Trophoblast cell (in vitro differentiated cells and primary cell): Measurements from ENCODE around the gene TFE3.

Experiments
- DNase-seq, 2 donors: peaks; one replicate each; pipeline ENCODE4 v3.0.0-alpha.2; 2016
- H2AFZ ChIP-seq: 2 replicates; pipeline ENCODE4 v1.6.1; 2013; ENCODE audit warnings: low read length, moderate library complexity, mild to moderate bottlenecking; ENCODE audit not compliant: insufficient read depth, poor library complexity
- H2AK5ac ChIP-seq: 2 replicates; pipeline ENCODE4 v1.6.1; 2013; ENCODE audit warnings: mild to moderate bottlenecking, low read length
- H2BK120ac ChIP-seq: 2 replicates; pipeline ENCODE4 v1.6.1; 2013; ENCODE audit warnings: low read length, mild to moderate bottlenecking, moderate library complexity; ENCODE audit not compliant: insufficient read depth, poor library complexity
- H2BK12ac ChIP-seq: 2 replicates; pipeline ENCODE4 v1.6.1; 2013; ENCODE audit warnings: mild to moderate bottlenecking, low read length, moderate library complexity
- H2BK5ac ChIP-seq: 2 replicates; pipeline ENCODE4 v1.6.1; 2013; ENCODE audit warnings: low read length, low read depth, moderate library complexity, mild to moderate bottlenecking; ENCODE audit not compliant: poor library complexity
- H3K14ac ChIP-seq: 2 replicates; pipeline ENCODE4 v1.6.1; 2013; ENCODE audit warnings: mild to moderate bottlenecking, low read length
- H3K18ac ChIP-seq: 2 replicates; pipeline ENCODE4 v1.6.1; 2013; ENCODE audit warnings: mild to moderate bottlenecking, low read length
- H3K23ac ChIP-seq: 2 replicates; pipeline ENCODE4 v1.6.1; 2013; ENCODE audit warnings: low read length
- H3K27ac ChIP-seq: 2 replicates; pipeline ENCODE4 v1.5.1; 2013; ENCODE audit warnings: low read depth, mild to moderate bottlenecking, inconsistent platforms, low read length, moderate library complexity
- H3K27me3 ChIP-seq: 2 replicates; pipeline ENCODE4 v1.6.1; 2013; ENCODE audit warnings: inconsistent platforms, mild to moderate bottlenecking, low read length, moderate library complexity; ENCODE audit not compliant: insufficient read depth
- H3K36me3 ChIP-seq, 2 experiments: 1 replicate in 1 of 2; 2 replicates in 1 of 2; pipeline ENCODE4 v1.6.1; 2013; ENCODE audit warnings: low read length in 2 of 2, mild to moderate bottlenecking in 2 of 2, moderate library complexity in 1 of 2; ENCODE audit not compliant: insufficient read depth in 2 of 2, control insufficient read depth in 1 of 2
- H3K4ac ChIP-seq: 2 replicates; pipeline ENCODE4 v1.6.1; 2013; ENCODE audit warnings: low read depth, mild to moderate bottlenecking, low read length, moderate library complexity
- H3K4me1 ChIP-seq, 2 experiments: 1 replicate in 1 of 2; 2 replicates in 1 of 2; pipeline ENCODE4 v1.6.1; 2013; ENCODE audit warnings: low read length in 2 of 2, mild to moderate bottlenecking in 2 of 2, moderate library complexity in 1 of 2; ENCODE audit not compliant: insufficient read depth in 2 of 2, control insufficient read depth in 1 of 2
- H3K4me2 ChIP-seq: 2 replicates; pipeline ENCODE4 v1.6.1; 2013; ENCODE audit warnings: inconsistent platforms, mild to moderate bottlenecking, low read length, moderate library complexity
- H3K4me3 ChIP-seq: 2 replicates; pipeline ENCODE4 v1.5.1; 2013; ENCODE audit warnings: mild to moderate bottlenecking, low read depth, low read length, inconsistent platforms
- H3K79me1 ChIP-seq: one replicate; pipeline ENCODE4 v1.6.1; 2013; ENCODE audit warnings: low read length
- H3K79me2 ChIP-seq: 2 replicates; pipeline ENCODE4 v1.6.1; 2013; ENCODE audit warnings: low read length, mild to moderate bottlenecking; ENCODE audit not compliant: control insufficient read depth, insufficient read depth, poor library complexity
- H3K9ac ChIP-seq: 2 replicates; pipeline ENCODE4 v1.6.1; 2013; ENCODE audit warnings: mild to moderate bottlenecking, low read length
- H3K9me3 ChIP-seq: 2 replicates; pipeline ENCODE4 v1.6.1; 2013; ENCODE audit warnings: low read depth, mild to moderate bottlenecking, control low read depth, inconsistent platforms, low read length; ENCODE audit not compliant: insufficient read depth
- H4K12ac ChIP-seq: 2 replicates; pipeline ENCODE4 v1.6.1; 2013; ENCODE audit warnings: low read depth, mild to moderate bottlenecking, low read length, moderate library complexity
- H4K8ac ChIP-seq: 2 replicates; pipeline ENCODE4 v1.6.1; 2013; ENCODE audit warnings: low read depth, mild to moderate bottlenecking, low read length, moderate library complexity
- H4K91ac ChIP-seq: one replicate; pipeline ENCODE4 v1.6.1; 2013; ENCODE audit warnings: low read depth, mild to moderate bottlenecking, low read length, moderate library complexity
- WGBS: extraction: QIAGEN DNeasy Blood & Tissue Kit; methylation state at CpG from one replicate; pipeline ENCODE4 v1.1.7; 2013; ENCODE audit warnings: missing lambda C conversion rate; ENCODE audit not compliant: insufficient read length, insufficient coverage; ENCODE audit errors: extremely low coverage; 5-methylcytosine and 5-hydroxymethylcytosine counted together

Gene TFE3

DNA sequence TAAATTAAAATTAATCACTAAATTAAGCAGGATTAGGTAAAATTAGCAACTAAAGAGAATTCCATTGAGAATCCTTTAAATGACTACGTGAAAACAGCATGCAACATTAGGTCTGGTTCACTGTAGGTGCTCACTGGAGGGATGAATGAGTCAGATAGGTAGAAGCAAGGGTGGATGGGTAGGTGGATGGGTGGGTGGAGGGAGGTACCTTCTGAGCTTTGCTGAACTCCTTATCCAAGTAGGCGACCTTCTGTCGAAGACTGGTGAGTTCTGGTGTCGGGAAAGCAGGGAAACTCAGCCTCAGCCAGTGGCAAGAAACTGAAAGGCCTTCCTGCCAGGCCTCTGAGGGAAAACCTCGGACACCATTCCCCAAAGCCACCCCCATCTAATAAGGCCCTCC lies 44.1 kb downstream of the TFE3 start:
- Histone ChIP-seq H3K27me3 (no peaks in the 10 kb centered on the region), H3K4me3 (no peak overlapping the region), H4K8ac (no peak overlapping the region), H3K14ac (no peak overlapping the region), H2BK12ac (no peak overlapping the region), H3K18ac (no peak overlapping the region), H3K36me3 (peaks cover 15 to 17% of the 10 kb centered on the region in 2 experiments), H3K9me3 (no peaks in the 10 kb centered on the region), H3K27ac (no peak overlapping the region), H3K23ac (no peak overlapping the region), H2AFZ (no peak overlapping the region), H4K12ac (no peak overlapping the region), H3K9ac (no peak overlapping the region), H2AK5ac (no peak overlapping the region), H4K91ac (no peak overlapping the region), H2BK120ac (no peak overlapping the region), H3K79me2 (peaks cover 2% of the 10 kb centered on the region), H3K79me1 (peaks cover 6% of the 10 kb centered on the region), H2BK5ac (no peak overlapping the region), H3K4me1 (peaks cover 0 to 2% of the 10 kb centered on the region in 2 experiments), H3K4me2 (no peak overlapping the region), H3K4ac (no peak overlapping the region)
- no CpG with 5 or more reads among the region's 5 CpGs for WGBS
- DNase-seq, result no peak

- Histone ChIP-seq H4K91ac (no peak overlapping the region), H4K8ac (no peak overlapping the region), H3K79me2 (peaks cover 2% of the 10 kb centered on the region), H3K9me3 (no peaks in the 10 kb centered on the region), H3K4ac (no peak overlapping the region), H3K27me3 (no peaks in the 10 kb centered on the region), H2BK12ac (no peak overlapping the region), H3K36me3 (peaks cover 18 to 20% of the 10 kb centered on the region in 2 experiments), H4K12ac (no peak overlapping the region), H3K4me3 (no peak overlapping the region), H3K14ac (no peak overlapping the region), H3K9ac (no peak overlapping the region), H3K27ac (no peak overlapping the region), H2AK5ac (no peak overlapping the region), H3K4me2 (no peak overlapping the region), H2BK120ac (no peak overlapping the region), H3K23ac (no peak overlapping the region), H2AFZ (no peak overlapping the region), H3K4me1 (peaks cover 0 to 2% of the 10 kb centered on the region in 2 experiments), H2BK5ac (no peak overlapping the region), H3K18ac (no peak overlapping the region), H3K79me1 (peaks cover 6% of the 10 kb centered on the region)
- WGBS, result no CpG with 5 or more reads among the region's 4 CpGs
- no peak for DNase-seq
These were observed 44.8 kb downstream of the TFE3 start for GRCh38 chrX:48998391-48998790.

DNA sequence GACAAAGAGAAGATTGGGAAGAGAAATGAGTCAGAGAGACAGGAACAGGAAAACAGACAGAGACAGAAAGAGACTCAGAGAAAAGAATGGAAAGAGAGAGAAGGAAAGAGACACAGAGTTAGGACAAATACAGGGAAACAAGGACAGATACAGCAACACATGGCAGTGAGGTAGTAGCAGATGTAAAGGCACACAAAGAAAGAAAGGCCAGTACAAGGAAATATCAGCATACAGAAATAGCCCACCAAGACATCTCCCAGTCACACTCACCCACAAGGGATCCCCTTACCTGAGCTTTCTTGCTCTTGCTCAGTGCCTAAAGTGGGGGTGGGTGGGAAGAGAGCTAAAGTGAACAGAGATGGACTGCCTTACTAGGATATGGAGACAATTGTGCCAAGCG lies 45.3 kb downstream of the TFE3 start:
- WGBS, result no CpG with 5 or more reads among the region's 1 CpG
- no peak overlapping the region for H4K12ac ChIP-seq

DNA sequence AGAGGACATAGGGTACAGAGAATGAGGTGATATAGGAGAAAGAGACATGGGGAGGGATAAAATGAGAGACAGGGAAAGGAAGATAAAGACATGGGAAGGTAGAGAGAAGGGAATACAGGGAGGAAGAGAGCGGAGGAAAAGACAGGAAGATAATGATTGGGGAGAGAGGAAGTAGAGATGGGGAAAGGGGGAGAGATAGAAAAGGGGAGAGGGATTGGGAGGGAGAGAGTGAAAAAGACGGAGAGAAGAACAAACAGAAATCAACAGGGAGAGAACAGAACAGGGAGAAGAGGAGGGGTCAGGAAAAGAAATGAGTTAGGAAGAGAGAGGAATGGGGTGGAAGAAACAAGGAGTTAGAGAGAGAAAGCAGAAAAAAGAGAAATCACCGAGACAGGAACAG lies 45.7 kb downstream of the TFE3 start:
- no peaks in the 10 kb centered on the region for H3K9me3 ChIP-seq
- H3K18ac ChIP-seq, result no peak overlapping the region
- peaks cover 23% of the 10 kb centered on the region in 2 experiments for H3K36me3 ChIP-seq
- H3K4me3 ChIP-seq, result no peak overlapping the region
- no peak overlapping the region for H3K4ac ChIP-seq
- H2BK5ac ChIP-seq, result no peak overlapping the region
- H3K9ac ChIP-seq, result no peak overlapping the region
- peaks cover 0 to 2% of the 10 kb centered on the region in 2 experiments for H3K4me1 ChIP-seq
- no peaks in the 10 kb centered on the region for H3K27me3 ChIP-seq
- peaks cover 6% of the 10 kb centered on the region for H3K79me1 ChIP-seq
- no peak overlapping the region for H3K4me2 ChIP-seq
- H3K79me2 ChIP-seq, result peaks cover 2% of the 10 kb centered on the region
- H4K8ac ChIP-seq, result no peak overlapping the region
- no peak overlapping the region for H2AFZ ChIP-seq
- no peak overlapping the region for H3K27ac ChIP-seq
- H2AK5ac ChIP-seq, result no peak overlapping the region
- H3K23ac ChIP-seq, result no peak overlapping the region
- WGBS, result 100% methylated on average over 2 of the region's 3 CpGs
- H2BK12ac ChIP-seq, result no peak overlapping the region
- H2BK120ac ChIP-seq, result no peak overlapping the region
- DNase-seq, result no peak
- no peak overlapping the region for H3K14ac ChIP-seq
- H4K12ac ChIP-seq, result no peak overlapping the region
- no peak overlapping the region for H4K91ac ChIP-seq

More for the DNA sequence above, 45.3 kb downstream of the TFE3 start:
- peaks cover 6% of the 10 kb centered on the region for H3K79me1 ChIP-seq
- H3K27me3 ChIP-seq, result no peaks in the 10 kb centered on the region
- H3K14ac ChIP-seq, result no peak overlapping the region
- peaks cover 2% of the 10 kb centered on the region for H3K79me2 ChIP-seq
- H2AK5ac ChIP-seq, result no peak overlapping the region
- peaks cover 0 to 2% of the 10 kb centered on the region in 2 experiments for H3K4me1 ChIP-seq
- H3K9me3 ChIP-seq, result no peaks in the 10 kb centered on the region
- no peak overlapping the region for H3K4ac ChIP-seq
- H3K36me3 ChIP-seq, result peaks cover 23% of the 10 kb centered on the region in 2 experiments
- no peak for DNase-seq
- H2BK5ac ChIP-seq, result no peak overlapping the region
- H2AFZ ChIP-seq, result no peak overlapping the region
- H4K91ac ChIP-seq, result no peak overlapping the region
- H2BK120ac ChIP-seq, result no peak overlapping the region
- no peak overlapping the region for H3K4me2 ChIP-seq
- H3K27ac ChIP-seq, result no peak overlapping the region
- H3K4me3 ChIP-seq, result no peak overlapping the region
- no peak overlapping the region for H3K18ac ChIP-seq
- H3K23ac ChIP-seq, result no peak overlapping the region
- H4K8ac ChIP-seq, result no peak overlapping the region
- no peak overlapping the region for H3K9ac ChIP-seq
- H2BK12ac ChIP-seq, result no peak overlapping the region
